ENCODE results near the gene NR2F6. TPM values are rescaled to one million over a fixed set of nuclear protein-coding genes. Genes with fewer than 3 reads are reported as not detected.

The NR2F6 gene
- total RNA-seq, 2 donors from 2014 or later: 4.7 to 6.4 TPM

DNA sequence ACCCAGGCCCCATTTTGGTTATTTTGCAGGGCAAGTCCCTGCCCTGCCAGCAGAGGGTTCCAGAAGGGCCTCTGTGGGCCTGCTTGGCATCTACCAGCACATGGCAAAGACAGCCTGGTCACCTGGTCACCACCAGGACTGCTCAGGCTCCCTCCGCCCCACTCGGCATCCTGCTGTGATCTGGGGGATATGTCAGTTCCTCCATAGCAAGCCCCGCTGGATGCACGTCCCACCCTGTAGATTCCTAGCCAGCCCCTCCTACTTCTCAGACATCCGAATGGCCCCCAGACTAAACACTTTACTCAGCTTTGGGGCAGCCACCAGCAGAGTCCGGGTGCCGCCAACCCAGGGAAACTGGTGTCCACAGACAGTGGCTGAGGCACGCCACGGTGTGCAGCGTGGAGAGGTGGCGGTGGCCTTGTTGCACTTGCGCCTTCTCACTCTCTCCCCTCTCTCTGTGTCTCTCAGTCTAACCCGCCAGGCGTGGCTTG, 62.4 kb downstream of the NR2F6 start:
- peaks cover 22% of the 10 kb centered on the region for H3K4me1 Mint-ChIP-seq (ENCODE audit: low read depth)
- no peaks in the 10 kb centered on the region for H3K9me3 Mint-ChIP-seq
- H3K36me3 Mint-ChIP-seq (ENCODE audit: insufficient read depth in 2 of 2): peaks cover 0 to 5% of the 10 kb centered on the region in 2 donors

More for the DNA sequence above, 62.4 kb downstream of the NR2F6 start:
- ATAC-seq (replicated peaks in 1 of 2) (peak; percentile 28 to 31), DNase-seq (peak; percentile 13 to 25)
- Mint-ChIP-seq H3K4me3 (peak overlapping the region; percentile 90 to 97), H3K27me3 (ENCODE audit: low read depth) (no peaks in the 10 kb centered on the region), H3K27ac (peak overlapping the region; percentile 99)

Other genes with a start within 250 kb of the NR2F6 start
- under 1 TPM; 0.28 to 0.43 TPM for gene CPAMD8, start 219.1 kb downstream of the NR2F6 start, total RNA-seq
- gene HAUS8, start 170.5 kb downstream of the NR2F6 start, total RNA-seq: 10 to 100 TPM; 37.3 to 45.6 TPM
- 100 to 1,000 TPM; 106 to 135 TPM for gene MYO9B, start 170.1 kb downstream of the NR2F6 start, total RNA-seq
- gene USE1, start 30.6 kb downstream of the NR2F6 start, total RNA-seq: 10 to 100 TPM; 27.2 to 32.8 TPM
- 10 to 100 TPM; 19.3 to 19.4 TPM for gene OCEL1, start 19.7 kb downstream of the NR2F6 start, total RNA-seq
- gene USHBP1, start 18.8 kb upstream of the NR2F6 start, total RNA-seq: under 1 TPM; 0.19 to 0.46 TPM
- gene BABAM1, start 21.5 kb upstream of the NR2F6 start, total RNA-seq: 10 to 100 TPM; 86.6 to 96.1 TPM
- 1 to 10 TPM; 5.8 to 8.9 TPM for gene ANKLE1, start 36.0 kb upstream of the NR2F6 start, total RNA-seq
- 10 to 100 TPM; 16.1 to 16.6 TPM for gene ABHD8, start 57.5 kb upstream of the NR2F6 start, total RNA-seq
- 10 to 100 TPM; 75.0 to 75.8 TPM for gene MRPL34, start 60.0 kb upstream of the NR2F6 start, total RNA-seq
- gene DDA1, start 63.6 kb upstream of the NR2F6 start, total RNA-seq: 10 to 100 TPM; 29.6 to 40.2 TPM
- 10 to 100 TPM; 11.1 to 13.7 TPM for gene ANO8, start 88.9 kb upstream of the NR2F6 start, total RNA-seq
- gene GTPBP3, start 91.6 kb upstream of the NR2F6 start, total RNA-seq: 10 to 100 TPM; 26.0 to 39.1 TPM
- gene PLVAP, start 131.4 kb upstream of the NR2F6 start, total RNA-seq: not detected
- 1 to 10 TPM; 2.2 to 2.8 TPM for gene CCDC194, start 148.3 kb upstream of the NR2F6 start, total RNA-seq
- 10 to 100 TPM; 40.9 to 75.0 TPM for gene BST2, start 159.7 kb upstream of the NR2F6 start, total RNA-seq
- 10 to 100 TPM; 32.4 to 38.4 TPM for gene MVB12A, start 174.1 kb upstream of the NR2F6 start, total RNA-seq
- not detected for gene TMEM221, start 202.7 kb upstream of the NR2F6 start, total RNA-seq
- not detected for gene NXNL1, start 215.0 kb upstream of the NR2F6 start, total RNA-seq
- gene SLC27A1, start 224.6 kb upstream of the NR2F6 start, total RNA-seq: 1 to 10 TPM; 3.5 to 4.4 TPM